Stomach (tissue), 9 donors: ENCODE measurements around the gene UPK3A. TPM values are rescaled to one million over a fixed set of nuclear protein-coding genes. Genes with fewer than 3 reads are reported as not detected.

Experiments used
- DNase-seq, 2 donors: peaks; one replicate each; pipeline versions ENCODE4 v3.0.0 to v3.0.0-alpha.2; 2013 to 2019
- H3K27ac ChIP-seq, 5 donors: fragments of 200-600 bp in 4 of 5; sonication (generic) in 4 of 5; one replicate each; pipeline ENCODE4 v1.5.1; 2013 to 2019; ENCODE audit warnings: mild to moderate bottlenecking in 1 of 5, moderate library complexity in 1 of 5
- H3K27me3 ChIP-seq, 3 donors: fragments of 200-600 bp; sonication (generic); one replicate each; pipeline ENCODE4 v1.5.1; 2017 to 2019; ENCODE audit warnings: mixed run types in 1 of 3
- H3K36me3 ChIP-seq, 4 donors: fragments of 200-600 bp; sonication (generic); 1 replicate in 3 of 4; 2 replicates in 1 of 4; pipeline ENCODE4 v1.5.1; 2016 to 2019
- H3K4me1 ChIP-seq, 4 donors: fragments of 200-600 bp; sonication (generic); one replicate each; pipeline ENCODE4 v1.5.1; 2016 to 2019
- H3K4me3 ChIP-seq, 4 donors: fragments of 200-600 bp; sonication (generic) in 3 of 4; one replicate each; pipeline ENCODE4 v1.5.1; 2016 to 2019; ENCODE audit warnings: mild to moderate bottlenecking in 1 of 4
- H3K9me3 ChIP-seq, 4 donors: fragments of 200-600 bp; sonication (generic); one replicate each; pipeline ENCODE4 v1.5.1; 2016 to 2019
- CTCF ChIP-seq, 7 experiments: fragments of 450-650 bp in 4 of 7; fragments of 200-600 bp in 3 of 7; sonication (generic) in 3 of 7; IDR thresholded peaks; one replicate each; pipeline ENCODE4 v1.5.1; 2016 to 2019; ENCODE audit warnings: antibody characterized with exemption in 7 of 7, control low read depth in 2 of 7, mild to moderate bottlenecking in 1 of 7
- EP300 ChIP-seq: sonication (generic); formaldehyde crosslinking; IDR thresholded peaks from one replicate; pipeline ENCODE4 v1.6.1; 2017; ENCODE audit warnings: antibody characterized with exemption
- POLR2A ChIP-seq, 4 donors: fragments of 450-650 bp; IDR thresholded peaks; one replicate each; pipeline ENCODE4 v1.6.1; 2016; ENCODE audit warnings: antibody characterized with exemption in 4 of 4, control low read depth in 2 of 4, mild to moderate bottlenecking in 1 of 4, moderate library complexity in 1 of 4
- POLR2AphosphoS5 ChIP-seq, 3 donors: sonication (generic); formaldehyde crosslinking; IDR thresholded peaks; one replicate each; pipeline ENCODE4 v1.6.1; 2016; ENCODE audit warnings: antibody characterized with exemption in 3 of 3
- WGBS, 5 donors: extraction: QIAGEN DNeasy Blood & Tissue Kit in 3 of 5; methylation state at CpG; one replicate each; pipeline versions ENCODE4 v1.1.5 to v1.1.7; 2013 to 2018; 5-methylcytosine and 5-hydroxymethylcytosine counted together
- intact Hi-C: fragments of 100-400 bp; cut with DNase I; formaldehyde crosslinking; loops from one replicate; pipeline ENCODE4 v1.15.1; 2023; ENCODE audit warnings: low total_unique reads
- polyA plus RNA-seq, 3 donors: library from polyadenylated mRNA; stranded (reverse); fragments of 200-250 nt; gene quantifications; one replicate each; pipeline ENCODE4 v1.2.3, GENCODE V29; 2013
- total RNA-seq, 5 donors: library from RNA; depleted of rRNA; stranded (reverse); fragments of >200 nt; gene quantifications; one replicate each; pipeline versions ENCODE4 v1.1.0 to v1.2.3, GENCODE V29; 2014 to 2016
- donor health status: healthy with polysubstance abuse.
- donor health status: Bipolar disorder and iron deficiency.
- donor health status: healthy.

The UPK3A gene
- total and polyA plus RNA-seq, 8 donors, result 0.10 to 1.3 (median 0.76) TPM; not detected in 5

DNA sequence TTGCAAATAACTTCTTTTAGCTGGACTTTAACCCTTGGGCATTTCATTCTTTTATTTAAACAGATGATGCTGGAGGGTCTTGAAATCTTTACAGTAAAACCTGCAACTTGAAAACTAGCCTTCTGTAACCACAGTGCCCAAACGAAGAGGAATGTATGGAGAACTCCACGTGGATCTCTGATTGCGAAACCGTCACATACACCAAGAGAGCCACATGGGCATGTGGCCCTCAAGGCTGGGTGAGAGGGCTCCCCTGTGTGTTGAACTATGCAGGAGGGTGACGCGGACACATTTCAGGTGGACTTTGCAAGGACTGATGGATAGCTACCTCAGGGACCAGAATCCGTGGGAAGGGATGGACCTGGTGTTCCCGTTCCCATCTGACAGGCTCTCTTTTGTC is 55.6 kb downstream of the UPK3A start:
- intact Hi-C loops, result no loop called here
- no peaks in the 10 kb centered on the region for H3K27me3 ChIP-seq
- no peaks in the 10 kb centered on the region for H3K9me3 ChIP-seq
- no peak overlapping the region for H3K27ac ChIP-seq
- H3K4me1 ChIP-seq, result peaks cover 16 to 27% (median 21%) of the 10 kb centered on the region in 4 donors
- H3K4me3 ChIP-seq, result no peak overlapping the region
- TF ChIP-seq POLR2AphosphoS5 (IDR thresholded peaks at IDR 0.05) (no peak), POLR2A (IDR thresholded peaks at IDR 0.05) (no peak), EP300 (no peak), CTCF (IDR thresholded peaks at IDR 0.05) (no peak)
- WGBS, 5 donors, result 85 to 90% (median 87%) methylated on average over 8 of the region's 8 CpGs
- peaks cover 15 to 75% (median 68%) of the 10 kb centered on the region in 4 donors for H3K36me3 ChIP-seq
- DNase-seq, result no peak

- intact Hi-C loops, result no loop called here
- Histone ChIP-seq H3K27me3 (no peaks in the 10 kb centered on the region), H3K4me1 (peaks cover 11 to 15% (median 13%) of the 10 kb centered on the region in 4 donors), H3K4me3 (no peak overlapping the region), H3K36me3 (peaks cover 15 to 80% (median 62%) of the 10 kb centered on the region in 4 donors), H3K9me3 (no peaks in the 10 kb centered on the region), H3K27ac (no peak overlapping the region)
- peak in 1 of 2 donors; percentile 29 for DNase-seq
- TF ChIP-seq POLR2A (IDR thresholded peaks at IDR 0.05), result no peak
- 57 to 77% (median 69%) methylated on average over 6 of the region's 6 CpGs for WGBS, 5 donors
These were observed 56.7 kb downstream of the UPK3A start for GRCh38 chr22:45341498-45341897.

- 91 to 96% (median 93%) methylated on average over 8 of the region's 8 CpGs for whole genome bisulfite sequencing, 5 donors
- H3K27me3 ChIP-seq, result no peaks in the 10 kb centered on the region
- no peak overlapping the region for H3K4me3 ChIP-seq
- intact Hi-C loops, result no loop called here
- peaks cover 15 to 77% (median 59%) of the 10 kb centered on the region in 4 donors for H3K36me3 ChIP-seq
- no peak overlapping the region for H3K27ac ChIP-seq
- DNase-seq, result no peak
- H3K9me3 ChIP-seq, result no peaks in the 10 kb centered on the region
- no peak for TF ChIP-seq POLR2AphosphoS5 (IDR thresholded peaks at IDR 0.05)
- TF ChIP-seq CTCF (IDR thresholded peaks at IDR 0.05), result no peak
- no peak for TF ChIP-seq EP300
- no peak for TF ChIP-seq POLR2A (IDR thresholded peaks at IDR 0.05)
- no peaks in the 10 kb centered on the region for H3K4me1 ChIP-seq
These were observed 58.4 kb downstream of the UPK3A start for GRCh38 chr22:45343143-45343542.

DNA sequence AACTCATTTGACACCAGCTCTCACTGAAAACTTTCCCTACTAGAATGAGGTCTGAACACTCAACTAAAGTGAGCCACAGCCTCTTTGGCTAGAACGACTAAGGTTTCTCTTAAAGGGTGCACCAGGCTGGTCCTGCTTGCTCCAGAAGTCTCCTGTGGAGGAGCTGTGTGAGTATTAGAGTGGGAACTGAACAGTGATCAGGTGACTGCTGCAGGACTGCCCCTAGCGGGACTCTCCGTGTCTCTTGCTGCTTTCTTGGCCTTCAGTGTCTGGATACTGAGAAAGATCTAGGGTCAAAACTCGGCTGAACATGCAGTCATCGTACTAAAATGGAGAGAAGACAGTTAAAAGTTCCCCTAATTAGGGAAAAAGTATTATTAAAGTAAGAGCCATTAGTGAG is 59.6 kb downstream of the UPK3A start:
- intact Hi-C loops, result no loop called here
- Histone ChIP-seq H3K27ac (no peak overlapping the region), H3K9me3 (no peaks in the 10 kb centered on the region), H3K27me3 (no peaks in the 10 kb centered on the region), H3K4me3 (no peak overlapping the region), H3K36me3 (peaks cover 15 to 65% (median 47%) of the 10 kb centered on the region in 4 donors), H3K4me1 (no peaks in the 10 kb centered on the region)
- WGBS, 5 donors, result 61 to 76% (median 70%) methylated on average over 5 of the region's 5 CpGs
- peak in 1 of 2 donors; percentile 23 for DNase-seq
- TF ChIP-seq POLR2A (IDR thresholded peaks at IDR 0.05), result no peak
- no peak for TF ChIP-seq EP300
- TF ChIP-seq CTCF (IDR thresholded peaks at IDR 0.05), result no peak
- no peak for TF ChIP-seq POLR2AphosphoS5 (IDR thresholded peaks at IDR 0.05)

Other genes with a start within 250 kb of the UPK3A start
- 100 to 1,000 TPM in 4 of 5 donors, 10 to 100 TPM in 1; 69.9 to 443 (median 162) TPM for gene NUP50, start 121.0 kb upstream of the UPK3A start, total RNA-seq
- gene NUP50, start 121.0 kb upstream of the UPK3A start, polyA plus RNA-seq, result 10 to 100 TPM; 14.6 to 30.4 (median 15.6) TPM
- 10 to 100 TPM in 4 of 5 donors, 1 to 10 TPM in 1; 7.1 to 42.3 (median 11.3) TPM for gene KIAA0930, start 44.1 kb upstream of the UPK3A start, total RNA-seq
- 10 to 100 TPM; 21.7 to 26.6 (median 25.2) TPM for gene KIAA0930, start 44.1 kb upstream of the UPK3A start, polyA plus RNA-seq
- gene FAM118A, start 25.0 kb downstream of the UPK3A start, total RNA-seq, result 100 to 1,000 TPM in 2 of 5 donors, 10 to 100 TPM in 3; 13.8 to 747 (median 93.7) TPM
- 10 to 100 TPM; 12.0 to 29.8 (median 13.4) TPM for gene FAM118A, start 25.0 kb downstream of the UPK3A start, polyA plus RNA-seq
- not detected for gene SMC1B, start 128.7 kb downstream of the UPK3A start, total RNA-seq
- under 1 TPM in 1 of 3 donors, not detected in 2; 0.05 TPM for gene SMC1B, start 128.7 kb downstream of the UPK3A start, polyA plus RNA-seq
- gene RIBC2, start 128.7 kb downstream of the UPK3A start, total RNA-seq, result 10 to 100 TPM in 1 of 5 donors, 1 to 10 TPM in 1, under 1 TPM in 2, not detected in 1; 0.45 to 13.0 (median 2.9) TPM
- gene RIBC2, start 128.7 kb downstream of the UPK3A start, polyA plus RNA-seq, result under 1 TPM; 0.56 to 0.88 (median 0.76) TPM
- 100 to 1,000 TPM in 4 of 5 donors, 10 to 100 TPM in 1; 38.8 to 416 (median 210) TPM for gene FBLN1, start 217.9 kb downstream of the UPK3A start, total RNA-seq
- 10 to 100 TPM; 43.4 to 97.3 (median 95.6) TPM for gene FBLN1, start 217.9 kb downstream of the UPK3A start, polyA plus RNA-seq